Calu3 (cell line): ENCODE data around the gene LSP1. TPM values are rescaled to one million over a fixed set of nuclear protein-coding genes. Genes with fewer than 3 reads are reported as not detected.

Experiments used
- BruUV-seq: library from RNA; stranded (reverse); fragments of 400-500 nt; replicated peaks from 2 replicates; lab custom pipeline; 2021; lab: Mats Ljungman, UMichigan
- CTCF ChIA-PET: fragments of 300-600 bp; sonication (Branson Sonifier 250); formaldehyde crosslinking; loops from one replicate; lab custom pipeline; 2022; ENCODE audit warnings: antibody characterized with exemption; lab: Charles Lee
- DNase-seq: peaks from one replicate; pipeline ENCODE4 v3.0.0; 2022
- H3K27ac Mint-ChIP-seq: one replicate; pipeline ENCODE4 v1.8.0; 2022; ENCODE audit warnings: mixed read lengths; ENCODE audit not compliant: unreplicated experiment
- H3K27me3 Mint-ChIP-seq: one replicate; pipeline ENCODE4 v1.8.0; 2022; ENCODE audit warnings: mixed read lengths; ENCODE audit not compliant: unreplicated experiment
- H3K36me3 Mint-ChIP-seq: one replicate; pipeline ENCODE4 v1.8.0; 2022; ENCODE audit warnings: mild to moderate bottlenecking, moderate library complexity, mixed read lengths; ENCODE audit not compliant: insufficient read depth, unreplicated experiment
- H3K4me1 Mint-ChIP-seq: one replicate; pipeline ENCODE4 v1.8.0; 2022; ENCODE audit warnings: mild to moderate bottlenecking, low read depth, mixed read lengths; ENCODE audit not compliant: unreplicated experiment
- H3K4me3 Mint-ChIP-seq: one replicate; pipeline ENCODE4 v1.8.0; 2022; ENCODE audit warnings: mild to moderate bottlenecking, low read depth, moderate library complexity, mixed read lengths; ENCODE audit not compliant: unreplicated experiment
- H3K9me3 Mint-ChIP-seq: one replicate; pipeline ENCODE4 v1.8.0; 2022; ENCODE audit warnings: low read depth, mixed read lengths; ENCODE audit not compliant: unreplicated experiment
- intact Hi-C: fragments of 100-400 bp; cut with micrococcal nuclease; formaldehyde crosslinking; loops from one replicate; pipeline ENCODE4 v1.10.0; 2022; ENCODE audit not compliant: unreplicated experiment
- total RNA-seq: library from RNA; stranded (reverse); gene quantifications from 2 replicates; pipeline ENCODE4 v1.2.3, GENCODE V29; 2022
- TF ChIP-seq, protein P1 (sequence below): fragments of 200-600 bp; IDR thresholded peaks from one replicate; pipeline ENCODE4 v1.8.0; 2022; ENCODE audit warnings: antibody characterized with exemption; ENCODE audit not compliant: unreplicated experiment

Gene LSP1
- total RNA-seq, 1 experiment from 2014 or later = not detected

DNA sequence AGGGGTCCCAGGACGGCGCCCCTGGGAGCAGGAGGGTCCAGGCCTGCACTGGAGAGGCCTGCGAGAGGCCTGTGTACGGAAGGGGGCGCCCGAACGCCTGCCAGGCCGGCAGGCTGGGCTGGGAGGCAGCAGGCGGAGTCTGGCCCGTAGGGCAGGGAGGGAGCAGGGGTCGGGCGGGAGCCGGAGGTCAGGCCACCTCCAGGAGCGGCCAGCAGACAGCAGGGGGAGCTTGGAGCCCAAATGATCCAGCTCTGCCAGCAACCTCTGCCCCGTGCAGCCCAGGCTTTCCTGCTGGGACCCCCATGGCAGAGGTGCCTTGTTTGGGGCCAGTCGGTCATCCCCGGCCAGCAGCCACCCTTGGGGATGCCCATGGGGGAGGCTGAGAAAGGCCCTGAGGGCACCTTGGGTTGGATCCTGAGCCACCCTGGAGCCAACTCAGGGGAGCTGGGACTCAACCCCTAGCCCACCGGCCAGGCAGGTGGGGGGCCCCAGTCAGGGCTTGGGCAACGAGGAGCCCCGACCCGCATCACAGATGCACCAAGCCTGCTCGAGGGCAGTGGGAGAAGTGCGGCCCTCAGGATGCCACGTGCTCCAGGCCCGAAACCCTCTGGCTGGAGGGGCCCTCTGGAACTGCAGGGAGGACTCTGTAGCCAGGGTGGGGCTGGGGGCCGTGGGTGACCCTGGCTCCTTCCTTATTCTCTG, 27.7 kb upstream of the LSP1 start:
- TF ChIP-seq, protein P1, sequence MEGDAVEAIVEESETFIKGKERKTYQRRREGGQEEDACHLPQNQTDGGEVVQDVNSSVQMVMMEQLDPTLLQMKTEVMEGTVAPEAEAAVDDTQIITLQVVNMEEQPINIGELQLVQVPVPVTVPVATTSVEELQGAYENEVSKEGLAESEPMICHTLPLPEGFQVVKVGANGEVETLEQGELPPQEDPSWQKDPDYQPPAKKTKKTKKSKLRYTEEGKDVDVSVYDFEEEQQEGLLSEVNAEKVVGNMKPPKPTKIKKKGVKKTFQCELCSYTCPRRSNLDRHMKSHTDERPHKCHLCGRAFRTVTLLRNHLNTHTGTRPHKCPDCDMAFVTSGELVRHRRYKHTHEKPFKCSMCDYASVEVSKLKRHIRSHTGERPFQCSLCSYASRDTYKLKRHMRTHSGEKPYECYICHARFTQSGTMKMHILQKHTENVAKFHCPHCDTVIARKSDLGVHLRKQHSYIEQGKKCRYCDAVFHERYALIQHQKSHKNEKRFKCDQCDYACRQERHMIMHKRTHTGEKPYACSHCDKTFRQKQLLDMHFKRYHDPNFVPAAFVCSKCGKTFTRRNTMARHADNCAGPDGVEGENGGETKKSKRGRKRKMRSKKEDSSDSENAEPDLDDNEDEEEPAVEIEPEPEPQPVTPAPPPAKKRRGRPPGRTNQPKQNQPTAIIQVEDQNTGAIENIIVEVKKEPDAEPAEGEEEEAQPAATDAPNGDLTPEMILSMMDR = peak; percentile 66
- no TSS peak for BruUV-seq
- Mint-ChIP-seq H3K36me3 (peaks cover 27% of the 10 kb centered on the region), H3K27me3 (no peaks in the 10 kb centered on the region), H3K27ac (no peak overlapping the region), H3K9me3 (no peaks in the 10 kb centered on the region), H3K4me3 (no peak overlapping the region), H3K4me1 (peaks cover 38% of the 10 kb centered on the region)
- DNase-seq = peak; percentile 79
- CTCF ChIA-PET = interaction anchor here (0.6 kb wide), 1 partner anchor 594 kb away, joined by 3 read pairs; no protein-coding TSS in a partner anchor
- intact Hi-C loops = no loop called here

DNA sequence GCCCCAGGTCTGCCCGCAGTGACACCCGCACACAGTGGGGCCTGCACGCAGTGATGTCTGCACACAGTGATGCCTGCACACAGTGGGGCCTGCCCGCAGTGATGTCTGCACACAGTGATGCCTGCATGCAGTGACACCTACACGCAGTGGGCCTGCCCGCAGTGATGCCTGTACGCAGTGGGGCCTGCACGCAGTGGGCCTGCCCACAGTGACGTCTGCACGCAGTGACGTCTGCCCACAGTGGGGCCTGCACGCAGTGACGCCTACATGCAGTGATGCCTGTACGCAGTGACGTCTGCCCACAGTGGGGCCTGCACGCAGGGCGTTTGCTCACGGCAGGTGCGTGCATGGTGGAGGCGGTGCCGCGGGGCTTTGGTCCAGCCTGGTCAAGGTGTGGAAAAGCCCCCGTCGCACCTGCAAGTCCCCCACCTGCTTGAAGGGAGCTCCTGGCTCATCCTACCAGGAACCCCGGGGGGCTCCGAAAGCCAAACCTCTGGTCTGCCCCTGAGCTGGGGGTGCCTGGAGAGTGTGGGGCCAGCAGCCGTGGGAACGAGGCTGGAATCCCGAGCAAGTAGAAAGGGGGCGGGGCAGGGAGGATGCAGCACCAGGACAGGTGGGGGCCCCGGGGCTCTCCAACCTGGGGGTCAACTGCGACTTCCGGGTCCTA, 27.0 kb upstream of the LSP1 start:
- Mint-ChIP-seq H3K9me3 (no peaks in the 10 kb centered on the region), H3K27me3 (no peaks in the 10 kb centered on the region), H3K36me3 (peaks cover 31% of the 10 kb centered on the region), H3K27ac (peak overlapping the region; percentile 93), H3K4me1 (peaks cover 46% of the 10 kb centered on the region), H3K4me3 (no peak overlapping the region)
- TF ChIP-seq, protein P1 = no peak
- CTCF ChIA-PET = no interaction called here
- no peak for DNase-seq
- intact Hi-C loops = no loop called here
- BruUV-seq = no TSS peak

DNA sequence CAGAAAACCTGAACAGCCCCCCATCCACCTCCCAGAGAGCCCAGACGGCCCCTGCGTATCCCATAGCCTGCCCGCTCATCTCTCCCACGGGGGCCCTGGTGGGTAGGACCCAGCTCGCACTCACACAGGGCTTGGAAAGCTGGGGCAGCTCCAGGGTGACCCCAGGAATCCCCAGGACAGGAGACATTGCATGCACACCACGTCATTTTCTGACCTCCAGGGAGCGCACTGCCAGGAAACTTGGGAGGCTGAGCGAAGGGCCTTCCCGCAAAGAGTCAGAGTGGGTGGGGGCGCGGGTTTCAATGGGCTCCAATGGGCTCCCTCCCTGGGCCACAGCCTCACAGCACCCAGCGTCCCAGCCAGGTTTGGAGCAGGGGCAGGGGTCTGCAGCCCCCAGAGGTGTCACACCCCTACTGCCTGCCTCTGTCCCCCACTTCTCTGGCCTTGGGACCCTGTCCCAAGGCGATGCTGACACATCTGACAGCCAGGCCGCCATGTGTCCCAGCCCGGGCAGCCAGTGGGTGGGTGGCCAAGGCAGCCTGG, 26.3 kb upstream of the LSP1 start:
- TF ChIP-seq, protein P1 = peak; percentile 35
- peak; percentile 75 for DNase-seq
- H3K4me1 Mint-ChIP-seq = peaks cover 51% of the 10 kb centered on the region
- H3K27me3 Mint-ChIP-seq = no peaks in the 10 kb centered on the region
- no peaks in the 10 kb centered on the region for H3K9me3 Mint-ChIP-seq
- peak overlapping the region; percentile 93 for H3K27ac Mint-ChIP-seq
- peak overlapping the region; percentile 47 for H3K4me3 Mint-ChIP-seq
- intact Hi-C loops = no loop called here
- CTCF ChIA-PET = no interaction called here
- H3K36me3 Mint-ChIP-seq = peaks cover 38% of the 10 kb centered on the region
- no TSS peak for BruUV-seq

DNA sequence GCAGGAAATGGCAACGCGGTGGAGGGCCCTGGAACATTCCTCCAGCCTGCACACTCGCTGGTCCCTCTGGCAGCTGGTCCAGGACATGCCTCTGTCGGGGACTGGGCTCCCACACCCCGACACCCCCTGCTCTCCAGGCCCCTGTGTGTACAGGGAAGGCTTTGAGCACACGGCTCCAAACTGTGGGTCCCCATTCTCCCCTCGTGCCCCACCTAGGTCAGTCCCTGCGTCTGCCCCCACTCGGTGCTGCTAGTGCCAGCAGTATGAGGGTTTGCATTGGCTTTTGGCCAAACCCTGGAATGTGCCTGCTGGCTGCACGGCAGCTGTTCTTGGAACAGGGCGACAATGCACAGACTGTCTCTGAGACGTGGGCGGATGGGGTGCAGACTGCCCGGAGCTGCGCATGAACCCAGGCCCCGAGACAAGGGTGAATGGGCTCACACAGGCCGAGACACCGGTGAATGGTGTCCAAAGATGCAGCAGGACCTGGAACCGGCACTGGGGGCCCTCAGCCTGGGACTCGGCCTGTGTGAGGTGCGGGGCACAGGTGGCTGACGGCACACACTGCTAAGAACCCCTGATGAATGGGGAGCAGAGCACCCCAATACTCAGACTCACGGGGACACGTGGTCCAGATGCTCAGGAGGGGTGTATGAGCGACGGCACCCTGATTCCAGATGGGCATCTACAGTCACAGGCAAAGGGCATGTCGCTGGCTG, 25.6 kb upstream of the LSP1 start:
- BruUV-seq = no TSS peak
- no peaks in the 10 kb centered on the region for H3K9me3 Mint-ChIP-seq
- intact Hi-C loops = no loop called here
- DNase-seq = peak; percentile 93
- peaks cover 57% of the 10 kb centered on the region for H3K4me1 Mint-ChIP-seq
- H3K27ac Mint-ChIP-seq = peak overlapping the region; percentile 93
- TF ChIP-seq, protein P1 = no peak
- no peaks in the 10 kb centered on the region for H3K27me3 Mint-ChIP-seq
- peak overlapping the region; percentile 47 for H3K4me3 Mint-ChIP-seq
- H3K36me3 Mint-ChIP-seq = peaks cover 38% of the 10 kb centered on the region
- CTCF ChIA-PET = no interaction called here
